GM18502 (cell line): Measurements from ENCODE around the gene RPS27L.
"Not testable (repeated sequence)": the region's sequence is repeated elsewhere in the genome, so short reads cannot be mapped to it uniquely, and the experiment has no call there.

ENCODE experiments used
- ATAC-seq: cut with Tn5 transposase; IDR thresholded peaks from one replicate; pipeline ENCODE4 v1.9.1; 2021; ENCODE audit warnings: mild to moderate bottlenecking; ENCODE audit not compliant: unreplicated experiment, poor library complexity

The RPS27L gene

DNA sequence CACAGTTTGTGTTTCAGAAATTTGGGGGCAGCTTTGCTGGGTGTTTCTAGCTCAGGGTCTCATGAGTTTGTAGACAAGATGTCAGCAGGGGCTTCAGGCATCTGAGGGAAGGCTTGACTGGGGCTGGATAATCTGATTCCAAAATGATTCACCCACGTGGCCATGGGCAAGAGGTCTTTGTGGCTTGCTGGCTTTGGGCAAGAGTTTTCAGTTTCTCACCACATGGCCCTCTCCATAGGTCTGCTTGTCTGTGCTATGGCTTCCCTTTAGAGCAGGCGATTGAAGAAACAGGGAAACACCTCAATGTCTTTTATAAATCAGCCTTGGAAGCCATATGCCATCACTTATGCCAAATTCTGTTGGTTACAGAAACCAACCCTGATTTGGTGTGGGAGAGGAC, 11.9 kb downstream of the RPS27L start:
- ATAC-seq, result no peak

GRCh38 chr15:63140936-63141335, 16.3 kb downstream of the RPS27L start:
- no peak for ATAC-seq

GRCh38 chr15:63136742-63137141, 20.5 kb downstream of the RPS27L start:
- no peak for ATAC-seq

GRCh38 chr15:63135804-63136203, 21.5 kb downstream of the RPS27L start:
- no peak for ATAC-seq

DNA sequence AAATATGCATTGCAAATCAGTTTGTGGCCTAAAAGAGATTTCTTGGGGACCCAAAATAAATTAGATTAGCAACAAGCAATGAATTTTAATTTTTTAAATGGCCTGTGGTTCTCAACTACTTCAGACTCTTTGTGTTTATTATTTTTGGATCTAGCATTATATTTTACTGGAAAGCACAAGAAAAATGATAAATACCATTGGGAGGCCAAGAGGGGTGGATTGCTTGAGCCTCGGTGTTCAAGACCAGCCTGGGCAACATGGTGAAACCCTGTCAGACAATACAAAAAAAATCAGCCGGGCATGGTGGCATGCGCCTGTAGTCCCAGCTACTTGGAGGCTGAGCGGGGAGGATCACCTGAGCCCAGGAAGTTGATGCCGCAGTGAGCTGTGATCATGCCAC, 22.0 kb downstream of the RPS27L start:
- no peak for ATAC-seq

DNA sequence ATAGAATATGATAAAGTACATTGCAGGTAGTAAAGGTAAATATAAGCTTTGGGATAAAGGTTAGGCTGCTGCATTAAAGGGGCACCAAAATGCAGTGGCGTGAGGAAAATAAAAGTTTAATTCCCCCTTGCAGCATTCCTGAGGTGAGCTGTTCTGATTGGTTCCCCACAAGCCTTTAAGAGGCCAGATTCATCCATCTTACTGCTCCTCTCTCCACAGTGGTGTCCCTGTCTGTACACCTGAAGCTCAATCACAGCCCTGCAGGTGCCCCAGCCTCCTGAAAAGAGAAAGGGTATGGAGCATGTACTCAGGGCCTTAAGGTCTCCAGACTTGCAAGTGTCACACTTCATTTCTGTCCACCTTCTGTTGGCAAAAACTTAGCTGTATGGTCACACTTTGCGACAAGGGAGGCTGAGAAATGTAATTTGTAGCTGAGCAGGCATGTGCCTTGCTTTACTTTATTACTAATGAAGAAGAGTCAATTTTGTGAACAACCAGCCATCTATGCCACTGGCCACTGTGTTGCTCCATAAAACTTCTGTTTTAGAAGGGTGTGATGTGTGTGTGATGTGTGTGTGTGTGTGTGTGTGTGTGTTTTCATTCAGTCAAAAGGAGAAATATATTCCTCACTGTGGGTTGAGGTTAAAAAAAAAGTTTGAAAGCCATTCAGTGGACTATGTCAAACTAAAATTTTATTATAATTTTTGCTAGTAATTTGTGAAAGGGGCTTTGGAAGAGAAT, 22.9 kb downstream of the RPS27L start:
- no peak for ATAC-seq

GRCh38 chr15:63133786-63134185, 23.5 kb downstream of the RPS27L start:
- ATAC-seq, result no peak

DNA sequence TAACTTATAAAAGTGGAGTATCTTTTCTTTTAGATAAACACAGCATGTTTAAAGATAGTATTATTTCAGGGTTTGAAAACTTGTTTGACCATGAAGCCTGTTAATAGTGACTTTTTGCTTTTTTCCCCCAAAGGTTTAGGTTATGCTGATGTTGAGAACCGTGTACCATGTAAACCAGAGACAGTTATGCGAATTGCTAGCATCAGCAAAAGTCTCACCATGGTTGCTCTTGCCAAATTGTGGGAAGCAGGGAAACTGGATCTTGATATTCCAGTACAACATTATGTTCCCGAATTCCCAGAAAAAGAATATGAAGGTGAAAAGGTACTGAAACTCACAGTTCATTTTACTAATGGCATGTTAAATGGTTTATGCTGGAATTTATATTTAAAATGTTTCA, 30.6 kb downstream of the RPS27L start:
- ATAC-seq, result no peak

DNA sequence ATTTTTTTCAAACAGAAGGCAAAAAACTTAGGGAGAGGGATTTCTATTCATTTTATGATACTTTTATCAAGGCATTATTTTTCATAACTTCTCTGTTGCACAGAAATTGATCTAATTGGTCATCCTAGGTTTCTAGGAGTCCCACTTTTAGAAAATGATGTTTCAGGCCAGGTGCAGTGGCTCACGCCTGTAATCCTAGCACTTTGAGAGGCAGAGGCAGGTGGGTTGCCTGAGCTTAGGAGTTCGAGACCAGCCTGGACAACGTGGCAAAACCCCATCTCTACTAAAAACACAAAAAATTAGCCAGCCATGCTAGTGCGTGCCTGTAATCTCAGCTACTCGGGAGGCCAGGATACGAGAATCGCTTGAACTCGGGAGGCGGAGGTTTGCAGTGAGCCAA, 32.8 kb downstream of the RPS27L start:
- no peak for ATAC-seq

DNA sequence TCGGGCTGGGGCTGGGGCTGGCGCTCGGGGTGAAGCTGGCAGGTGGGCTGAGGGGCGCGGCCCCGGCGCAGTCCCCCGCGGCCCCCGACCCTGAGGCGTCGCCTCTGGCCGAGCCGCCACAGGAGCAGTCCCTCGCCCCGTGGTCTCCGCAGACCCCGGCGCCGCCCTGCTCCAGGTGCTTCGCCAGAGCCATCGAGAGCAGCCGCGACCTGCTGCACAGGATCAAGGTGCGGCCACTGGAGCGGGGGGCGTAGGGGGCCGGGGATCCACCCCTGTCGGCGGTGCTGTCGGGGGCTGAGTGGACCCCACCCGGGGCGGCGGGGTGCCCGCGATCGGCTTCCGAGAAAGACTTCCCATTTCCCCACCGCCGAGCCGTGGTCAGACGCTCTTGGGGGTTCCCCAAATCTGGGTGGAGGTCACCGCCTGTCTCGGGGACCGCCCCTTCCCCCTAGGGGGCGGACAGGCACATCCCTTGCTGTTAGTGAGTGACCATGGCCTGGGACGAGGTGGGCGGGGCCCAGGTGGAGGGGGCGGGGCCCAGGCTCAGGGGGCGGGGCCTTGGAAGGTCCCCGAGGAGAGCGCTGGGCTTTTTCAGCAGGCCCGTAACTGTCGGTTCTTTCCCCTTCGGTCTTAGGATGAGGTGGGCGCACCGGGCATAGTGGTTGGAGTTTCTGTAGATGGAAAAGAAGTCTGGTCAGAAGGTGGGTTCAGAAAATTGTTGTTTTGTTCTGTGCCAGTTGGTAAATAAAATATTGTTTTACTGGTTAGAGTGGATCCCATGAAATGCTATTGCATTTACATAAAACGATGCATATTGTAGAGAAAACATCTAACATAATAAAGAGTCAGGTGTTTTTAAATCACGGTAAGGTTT, 35.0 kb downstream of the RPS27L start:
- peak; percentile 76 for ATAC-seq

DNA sequence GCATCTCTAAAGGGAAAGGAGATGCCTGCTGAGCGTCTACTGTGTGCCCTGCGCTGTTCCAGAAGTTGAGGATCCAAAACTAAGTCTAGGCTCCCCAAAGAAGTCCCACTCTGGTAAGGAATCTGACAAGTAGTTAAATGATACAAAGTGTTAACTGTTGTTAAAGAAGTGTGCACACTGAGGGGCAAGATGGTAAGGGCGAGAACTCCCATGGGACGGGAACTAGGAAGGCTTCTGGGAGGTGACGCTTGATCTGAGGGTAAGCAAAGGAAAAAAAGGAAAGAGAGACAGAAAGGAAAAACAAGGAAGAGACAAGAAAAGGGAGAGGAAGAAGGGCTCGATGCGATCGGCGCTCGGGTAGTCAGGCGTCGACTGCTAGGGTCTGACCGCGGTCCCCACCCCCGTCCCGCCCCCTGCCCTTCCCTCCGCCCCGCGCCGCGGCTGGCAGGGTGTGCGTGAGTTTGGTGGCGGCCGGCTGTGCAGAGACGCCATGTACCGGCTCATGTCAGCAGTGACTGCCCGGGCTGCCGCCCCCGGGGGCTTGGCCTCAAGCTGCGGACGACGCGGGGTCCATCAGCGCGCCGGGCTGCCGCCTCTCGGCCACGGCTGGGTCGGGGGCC, 35.8 kb downstream of the RPS27L start, which contains the start of gene LACTB:
Gene LACTB (plus strand): TSS at position 480 of the 620 bp plus-strand sequence. CDS start 11 bp downstream, at position 491.
- ATAC-seq, result peak; percentile 84

DNA sequence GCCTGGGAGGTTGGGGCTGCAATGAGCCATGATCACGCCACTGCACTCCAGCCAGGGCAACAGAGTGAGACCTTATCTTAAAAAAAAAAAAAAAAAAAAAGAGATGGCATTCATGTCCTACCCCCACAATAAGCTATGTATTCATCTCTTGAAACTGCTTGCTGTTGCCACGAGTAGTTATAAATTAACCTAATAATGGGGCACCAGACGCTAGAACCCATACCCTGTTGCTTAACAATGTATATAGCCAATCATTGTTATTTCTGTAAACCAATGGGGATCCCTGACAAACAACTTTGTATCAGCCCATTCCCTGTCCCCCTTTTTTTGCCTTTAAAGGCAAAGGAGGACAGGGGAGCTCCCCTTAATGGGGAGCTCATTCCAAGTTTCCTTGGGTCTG, 38.4 kb downstream of the RPS27L start:
- ATAC-seq, result no peak

GRCh38 chr15:63114465-63114864, 42.8 kb downstream of the RPS27L start:
- no peak for ATAC-seq

- no peak for ATAC-seq
These were observed 44.4 kb downstream of the RPS27L start for GRCh38 chr15:63112871-63113270.

DNA sequence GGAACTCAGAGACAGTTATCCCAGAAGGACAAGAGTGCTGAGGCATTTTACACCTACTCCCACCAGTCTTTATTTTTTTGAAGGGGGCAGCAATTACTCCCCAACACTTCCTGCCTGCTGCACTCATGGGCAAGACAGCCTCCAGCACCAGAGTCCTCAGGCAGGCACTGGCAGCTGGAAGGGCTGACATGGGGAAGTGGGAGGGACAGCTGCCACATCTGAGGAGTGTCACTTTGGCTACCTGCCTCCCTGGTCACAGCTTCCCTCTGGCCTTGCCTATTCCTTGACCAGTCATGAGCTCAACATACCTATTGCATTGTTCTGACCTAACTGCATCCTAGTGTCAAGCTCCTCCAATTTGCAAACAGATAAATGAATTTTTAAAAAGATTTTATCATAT, 45.8 kb downstream of the RPS27L start:
- no peak for ATAC-seq

GRCh38 chr15:63110428-63111026, 46.8 kb downstream of the RPS27L start:
- ATAC-seq, result no peak

DNA sequence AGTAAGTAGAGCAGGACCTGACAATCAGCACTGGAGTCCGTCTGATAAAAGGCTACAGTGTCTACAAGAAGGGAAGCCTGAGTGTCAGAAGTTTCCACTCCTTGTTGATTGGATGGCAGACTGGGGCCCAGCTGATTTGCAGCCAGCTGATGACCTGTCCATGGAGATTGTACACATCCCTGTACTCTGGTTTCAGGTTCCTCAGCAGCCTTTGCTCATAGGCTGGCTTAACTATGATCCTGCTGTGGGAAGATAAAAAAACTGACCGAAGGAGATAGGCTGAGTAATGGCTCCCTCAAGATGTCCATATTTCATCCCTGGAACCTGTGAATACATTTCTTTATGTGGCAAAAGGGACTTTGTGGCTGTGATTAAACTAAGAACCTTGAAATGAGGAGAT, 47.4 kb downstream of the RPS27L start:
- no peak for ATAC-seq

GRCh38 chr15:63109498-63109897, 47.8 kb downstream of the RPS27L start:
- no peak for ATAC-seq

DNA sequence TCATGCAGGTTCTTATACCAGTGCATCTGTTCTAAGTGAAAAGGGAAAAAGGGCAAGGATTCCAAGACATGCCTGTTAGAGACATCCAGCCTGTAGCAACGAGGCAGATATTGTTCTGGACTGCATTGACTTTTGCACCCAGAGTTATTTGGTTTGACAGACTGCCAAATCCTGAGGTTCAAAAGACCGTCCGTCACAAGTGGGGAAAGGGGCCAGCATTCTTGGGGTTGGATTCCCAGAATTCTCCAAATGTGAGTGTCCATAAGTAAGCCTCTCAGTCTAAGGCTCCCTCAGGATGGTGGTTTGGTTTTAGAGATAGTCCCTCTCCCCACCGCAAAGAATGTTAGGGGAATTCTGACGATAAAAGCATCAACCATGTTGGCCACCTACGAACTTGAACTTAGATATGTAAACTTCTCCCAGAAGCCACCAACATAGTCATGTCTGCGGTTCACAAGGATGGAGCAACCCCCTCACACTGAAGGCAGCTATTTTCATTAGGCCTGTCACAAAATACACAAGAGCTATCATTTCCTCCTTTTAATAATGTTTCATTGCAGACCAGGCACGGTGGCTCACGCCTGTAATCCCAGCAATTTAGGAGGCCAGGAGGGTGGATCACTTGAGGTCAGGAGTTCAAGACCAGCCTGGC, 49.3 kb downstream of the RPS27L start:
- ATAC-seq, result no peak

DNA sequence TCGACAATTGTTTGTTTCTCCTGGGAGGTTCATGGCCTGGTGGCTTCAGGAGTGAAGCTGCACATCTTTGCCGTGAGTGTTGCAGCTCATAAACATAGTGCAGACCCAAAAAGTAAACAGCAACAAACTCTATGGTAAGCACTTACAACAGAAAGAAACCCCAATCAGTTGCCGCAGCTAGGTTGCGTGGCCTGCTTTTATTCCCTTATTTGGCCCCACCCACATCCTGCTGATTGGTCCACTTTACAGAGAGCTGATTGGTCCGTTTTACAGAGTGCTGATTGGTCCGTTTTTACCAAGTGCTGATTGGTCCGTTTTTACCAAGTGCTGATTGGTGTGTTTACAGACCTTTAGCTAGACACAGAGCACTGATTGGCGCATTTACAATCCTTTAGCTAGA, 51.9 kb downstream of the RPS27L start:
- ATAC-seq, result not testable (repeated sequence)
